ENCODE data around the gene CASP14. TPM values are rescaled to one million over a fixed set of nuclear protein-coding genes. Genes with fewer than 3 reads are reported as not detected.

Gene CASP14
- total and polyA plus RNA-seq, 2 experiments from 2014 or later = not detected

GRCh38 chr19:15075806-15076205 lies 26.5 kb downstream of the CASP14 start:
- TF ChIP-seq STAT1 (IDR thresholded peaks at IDR 0.05; ENCODE audit: unreplicated experiment) (no peak), ETS1 (IDR thresholded peaks at IDR 0.05) (no peak), CREB1 (CRISPR knock-in tag; IDR thresholded peaks at IDR 0.05; ENCODE audit: low read depth) (no peak), CTCF (conservative IDR thresholded peaks at IDR 0.05; ENCODE audit: low read depth in 2 of 2) (no peak), EZH2phosphoT487 (IDR thresholded peaks at IDR 0.05; ENCODE audit: unreplicated experiment) (no peak), POLR2AphosphoS5 (IDR thresholded peaks at IDR 0.05; ENCODE audit: low read depth) (no peak)
- TF ChIP-seq, protein P1, sequence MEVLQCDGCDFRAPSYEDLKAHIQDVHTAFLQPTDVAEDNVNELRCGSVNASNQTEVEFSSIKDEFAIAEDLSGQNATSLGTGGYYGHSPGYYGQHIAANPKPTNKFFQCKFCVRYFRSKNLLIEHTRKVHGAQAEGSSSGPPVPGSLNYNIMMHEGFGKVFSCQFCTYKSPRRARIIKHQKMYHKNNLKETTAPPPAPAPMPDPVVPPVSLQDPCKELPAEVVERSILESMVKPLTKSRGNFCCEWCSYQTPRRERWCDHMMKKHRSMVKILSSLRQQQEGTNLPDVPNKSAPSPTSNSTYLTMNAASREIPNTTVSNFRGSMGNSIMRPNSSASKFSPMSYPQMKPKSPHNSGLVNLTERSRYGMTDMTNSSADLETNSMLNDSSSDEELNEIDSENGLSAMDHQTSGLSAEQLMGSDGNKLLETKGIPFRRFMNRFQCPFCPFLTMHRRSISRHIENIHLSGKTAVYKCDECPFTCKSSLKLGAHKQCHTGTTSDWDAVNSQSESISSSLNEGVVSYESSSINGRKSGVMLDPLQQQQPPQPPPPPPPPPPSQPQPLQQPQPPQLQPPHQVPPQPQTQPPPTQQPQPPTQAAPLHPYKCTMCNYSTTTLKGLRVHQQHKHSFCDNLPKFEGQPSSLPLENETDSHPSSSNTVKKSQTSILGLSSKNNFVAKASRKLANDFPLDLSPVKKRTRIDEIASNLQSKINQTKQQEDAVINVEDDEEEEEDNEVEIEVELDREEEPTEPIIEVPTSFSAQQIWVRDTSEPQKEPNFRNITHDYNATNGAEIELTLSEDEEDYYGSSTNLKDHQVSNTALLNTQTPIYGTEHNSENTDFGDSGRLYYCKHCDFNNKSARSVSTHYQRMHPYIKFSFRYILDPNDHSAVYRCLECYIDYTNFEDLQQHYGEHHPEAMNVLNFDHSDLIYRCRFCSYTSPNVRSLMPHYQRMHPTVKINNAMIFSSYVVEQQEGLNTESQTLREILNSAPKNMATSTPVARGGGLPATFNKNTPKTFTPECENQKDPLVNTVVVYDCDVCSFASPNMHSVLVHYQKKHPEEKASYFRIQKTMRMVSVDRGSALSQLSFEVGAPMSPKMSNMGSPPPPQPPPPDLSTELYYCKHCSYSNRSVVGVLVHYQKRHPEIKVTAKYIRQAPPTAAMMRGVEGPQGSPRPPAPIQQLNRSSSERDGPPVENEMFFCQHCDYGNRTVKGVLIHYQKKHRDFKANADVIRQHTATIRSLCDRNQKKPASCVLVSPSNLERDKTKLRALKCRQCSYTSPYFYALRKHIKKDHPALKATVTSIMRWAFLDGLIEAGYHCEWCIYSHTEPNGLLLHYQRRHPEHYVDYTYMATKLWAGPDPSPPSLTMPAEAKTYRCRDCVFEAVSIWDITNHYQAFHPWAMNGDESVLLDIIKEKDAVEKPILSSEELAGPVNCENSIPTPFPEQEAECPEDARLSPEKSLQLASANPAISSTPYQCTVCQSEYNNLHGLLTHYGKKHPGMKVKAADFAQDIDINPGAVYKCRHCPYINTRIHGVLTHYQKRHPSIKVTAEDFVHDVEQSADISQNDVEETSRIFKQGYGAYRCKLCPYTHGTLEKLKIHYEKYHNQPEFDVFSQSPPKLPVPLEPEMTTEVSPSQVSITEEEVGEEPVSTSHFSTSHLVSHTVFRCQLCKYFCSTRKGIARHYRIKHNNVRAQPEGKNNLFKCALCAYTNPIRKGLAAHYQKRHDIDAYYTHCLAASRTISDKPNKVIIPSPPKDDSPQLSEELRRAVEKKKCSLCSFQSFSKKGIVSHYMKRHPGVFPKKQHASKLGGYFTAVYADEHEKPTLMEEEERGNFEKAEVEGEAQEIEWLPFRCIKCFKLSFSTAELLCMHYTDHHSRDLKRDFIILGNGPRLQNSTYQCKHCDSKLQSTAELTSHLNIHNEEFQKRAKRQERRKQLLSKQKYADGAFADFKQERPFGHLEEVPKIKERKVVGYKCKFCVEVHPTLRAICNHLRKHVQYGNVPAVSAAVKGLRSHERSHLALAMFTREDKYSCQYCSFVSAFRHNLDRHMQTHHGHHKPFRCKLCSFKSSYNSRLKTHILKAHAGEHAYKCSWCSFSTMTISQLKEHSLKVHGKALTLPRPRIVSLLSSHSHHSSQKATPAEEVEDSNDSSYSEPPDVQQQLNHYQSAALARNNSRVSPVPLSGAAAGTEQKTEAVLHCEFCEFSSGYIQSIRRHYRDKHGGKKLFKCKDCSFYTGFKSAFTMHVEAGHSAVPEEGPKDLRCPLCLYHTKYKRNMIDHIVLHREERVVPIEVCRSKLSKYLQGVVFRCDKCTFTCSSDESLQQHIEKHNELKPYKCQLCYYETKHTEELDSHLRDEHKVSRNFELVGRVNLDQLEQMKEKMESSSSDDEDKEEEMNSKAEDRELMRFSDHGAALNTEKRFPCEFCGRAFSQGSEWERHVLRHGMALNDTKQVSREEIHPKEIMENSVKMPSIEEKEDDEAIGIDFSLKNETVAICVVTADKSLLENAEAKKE (CRISPR knock-in tag; IDR thresholded peaks at IDR 0.05) = no peak
- no peaks in the 10 kb centered on the region for H3K27me3 ChIP-seq (ENCODE audit: insufficient read depth)
- no peaks in the 10 kb centered on the region for H3K9me2 ChIP-seq (ENCODE audit: insufficient read depth)
- no peaks in the 10 kb centered on the region for H3K4me1 Mint-ChIP-seq
- no peaks in the 10 kb centered on the region for H3K4me1 ChIP-seq (ENCODE audit: insufficient read depth)
- ATAC-seq (no peak), DNase-seq (ENCODE audit: low spot score) (no peak)
- H3K36me3 Mint-ChIP-seq (ENCODE audit: low read depth) = no peaks in the 10 kb centered on the region
- H3K79me2 ChIP-seq (replicated peaks; ENCODE audit: insufficient read depth) = no peaks in the 10 kb centered on the region
- H3K27ac ChIP-seq (ENCODE audit: low read depth) = no peak overlapping the region
- no peak overlapping the region for H3K4me3 Mint-ChIP-seq
- no peak overlapping the region for H2AFZ ChIP-seq
- no peak overlapping the region for H3K27ac Mint-ChIP-seq
- peaks cover 2% of the 10 kb centered on the region for H3K27me3 Mint-ChIP-seq (ENCODE audit: insufficient read depth, low read depth, poor library complexity)
- H3K36me3 ChIP-seq (ENCODE audit: insufficient read depth) = no peaks in the 10 kb centered on the region
- no peak overlapping the region for H3K4me3 ChIP-seq
- peaks cover 23% of the 10 kb centered on the region for H3K9me3 Mint-ChIP-seq
- H3K4me2 ChIP-seq = no peak overlapping the region
- H3F3A ChIP-seq (replicated peaks; ENCODE audit: low read depth) = no peaks in the 10 kb centered on the region
- H4K20me1 ChIP-seq (replicated peaks; ENCODE audit: insufficient read depth) = no peaks in the 10 kb centered on the region; the same call in 1 of the 2 replicates
